ENCODE measurements around the gene MICB.

DNA sequence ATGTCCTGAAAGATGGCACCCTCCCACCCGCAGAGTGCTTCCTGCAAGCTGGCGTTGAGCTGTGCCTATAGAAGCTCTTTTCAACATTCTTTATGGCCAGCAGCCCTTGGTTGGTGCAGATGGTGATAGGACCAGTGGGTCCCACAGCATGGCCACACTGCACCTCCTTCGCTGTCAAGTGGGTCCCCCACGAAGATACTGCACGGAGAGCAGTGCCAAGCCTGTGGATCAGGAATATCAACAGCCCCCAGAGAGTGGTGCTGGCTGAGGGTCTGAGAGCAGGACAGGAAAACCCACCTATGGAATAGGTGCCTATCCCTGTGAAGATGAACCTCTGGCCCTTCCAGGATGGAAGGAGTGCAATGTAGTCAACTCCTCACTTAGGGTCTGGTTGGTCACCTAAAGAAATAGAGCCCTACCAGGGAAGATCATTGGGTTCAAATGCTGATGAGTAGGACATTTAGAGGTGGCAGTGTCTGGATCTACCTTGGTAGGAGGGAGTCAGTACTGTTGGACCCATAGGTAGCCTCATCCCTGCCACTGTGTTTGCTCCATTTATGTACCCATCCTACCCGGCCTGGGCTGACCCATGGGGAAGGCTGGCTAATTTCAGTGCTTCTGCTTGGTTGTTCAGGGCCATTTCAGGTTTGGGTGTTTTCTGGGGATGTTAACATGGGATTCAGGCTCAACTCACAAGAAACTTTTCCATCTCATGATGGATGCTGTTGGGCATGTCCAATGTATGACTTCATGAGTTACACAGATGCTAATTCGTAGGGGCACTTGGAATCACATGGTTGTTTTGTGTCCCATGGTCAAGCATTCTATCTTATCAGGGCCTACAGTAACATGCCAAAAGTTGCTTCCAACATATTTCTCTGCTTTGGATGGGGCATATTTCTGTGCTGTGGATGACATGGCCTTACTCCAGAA lies 33.4 kb upstream of the MICB start:
- TF ChIP-seq, protein P1, sequence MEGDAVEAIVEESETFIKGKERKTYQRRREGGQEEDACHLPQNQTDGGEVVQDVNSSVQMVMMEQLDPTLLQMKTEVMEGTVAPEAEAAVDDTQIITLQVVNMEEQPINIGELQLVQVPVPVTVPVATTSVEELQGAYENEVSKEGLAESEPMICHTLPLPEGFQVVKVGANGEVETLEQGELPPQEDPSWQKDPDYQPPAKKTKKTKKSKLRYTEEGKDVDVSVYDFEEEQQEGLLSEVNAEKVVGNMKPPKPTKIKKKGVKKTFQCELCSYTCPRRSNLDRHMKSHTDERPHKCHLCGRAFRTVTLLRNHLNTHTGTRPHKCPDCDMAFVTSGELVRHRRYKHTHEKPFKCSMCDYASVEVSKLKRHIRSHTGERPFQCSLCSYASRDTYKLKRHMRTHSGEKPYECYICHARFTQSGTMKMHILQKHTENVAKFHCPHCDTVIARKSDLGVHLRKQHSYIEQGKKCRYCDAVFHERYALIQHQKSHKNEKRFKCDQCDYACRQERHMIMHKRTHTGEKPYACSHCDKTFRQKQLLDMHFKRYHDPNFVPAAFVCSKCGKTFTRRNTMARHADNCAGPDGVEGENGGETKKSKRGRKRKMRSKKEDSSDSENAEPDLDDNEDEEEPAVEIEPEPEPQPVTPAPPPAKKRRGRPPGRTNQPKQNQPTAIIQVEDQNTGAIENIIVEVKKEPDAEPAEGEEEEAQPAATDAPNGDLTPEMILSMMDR (IDR thresholded peaks at IDR 0.05) = no peak
- no peak for TF ChIP-seq POLR2A (IDR thresholded peaks at IDR 0.05)
